GM12878 (cell line): ENCODE measurements around the gene ENPP1. TPM values are rescaled to one million over a fixed set of nuclear protein-coding genes. Genes with fewer than 3 reads are reported as not detected.

Source experiments
- ATAC-seq: fragments of 200-7000 bp; cut with Tn5 transposase; 3 replicates; pipeline ENCODE4 v1.9.1; 2020; ENCODE audit warnings: mild to moderate bottlenecking, moderate library complexity
- BruUV-seq: library from RNA; stranded (reverse); fragments of 400-500 nt; replicated peaks from 2 replicates; lab custom pipeline; 2021; lab: Mats Ljungman, UMichigan
- CTCF ChIA-PET: fragments of 300-600 bp; sonication (Branson Sonifier 250); formaldehyde crosslinking; extraction: SDS; loops from one replicate; lab custom pipeline; 2021; ENCODE audit warnings: inconsistent platforms; lab: Yijun Ruan, JAX
- POLR2A ChIA-PET: fragments of 350-600 bp; formaldehyde crosslinking; extraction: SDS; loops from one replicate; lab custom pipeline; 2021; ENCODE audit warnings: inconsistent platforms; lab: Charles Lee
- RAD21 ChIA-PET: fragments of 300-600 bp; sonication (Branson Sonifier 250); formaldehyde crosslinking; loops from one replicate; lab custom pipeline; 2023; ENCODE audit warnings: antibody characterized with exemption; ENCODE audit not compliant: unreplicated experiment; lab: Charles Lee
- SMC1A ChIA-PET: fragments of 300-600 bp; sonication (Branson Sonifier 250); formaldehyde crosslinking; loops from one replicate; lab custom pipeline; 2023; ENCODE audit not compliant: unreplicated experiment, uncharacterized antibody; lab: Charles Lee
- DNase-seq: peaks from one replicate; pipeline ENCODE4 v3.0.0-alpha.2; 2011; ENCODE audit warnings: low read depth, low spot score
- FAIRE-seq: peaks from 3 replicates; lab custom pipeline; 2011; peaks lifted over from hg19 to GRCh38; lab: Jason Lieb, UNC
- H2AFZ ChIP-seq: 2 replicates; pipeline ENCODE4 v1.6.0; 2011; ENCODE audit warnings: low read depth, low read length, control low read depth; ENCODE audit not compliant: control insufficient read depth
- H3K27ac ChIP-seq: 2 replicates; pipeline ENCODE4 v1.5.1; 2011; ENCODE audit warnings: control low read depth; ENCODE audit not compliant: control insufficient read depth, insufficient read depth
- H3K27me3 ChIP-seq, 2 experiments: replicated peaks in 1 of 2; 2 replicates each; pipeline versions ENCODE4 v1.6.0 to v1.6.1; 2011; ENCODE audit warnings: low read length in 1 of 2; ENCODE audit not compliant: control insufficient read depth in 2 of 2, insufficient read depth in 2 of 2
- H3K36me3 ChIP-seq, 2 experiments: 2 replicates each; pipeline ENCODE4 v1.5.1; 2011; ENCODE audit warnings: low read length in 1 of 2; ENCODE audit not compliant: control insufficient read depth in 2 of 2, insufficient read depth in 2 of 2
- H3K4me1 ChIP-seq: 2 replicates; pipeline ENCODE4 v1.6.1; 2011; ENCODE audit warnings: mild to moderate bottlenecking, low read length, moderate library complexity, mixed read lengths; ENCODE audit not compliant: control insufficient read depth, insufficient read depth
- H3K4me2 ChIP-seq: 2 replicates; pipeline ENCODE4 v1.6.0; 2011; ENCODE audit warnings: control low read depth; ENCODE audit not compliant: control insufficient read depth, insufficient read depth
- H3K4me3 ChIP-seq: fragments of 200-600 bp; sonication (generic); 2 replicates; pipeline ENCODE4 v1.5.1; 2016
- H3K79me2 ChIP-seq: 2 replicates; pipeline ENCODE4 v1.6.0; 2011; ENCODE audit warnings: low read length; ENCODE audit not compliant: control insufficient read depth, insufficient read depth
- H3K9ac ChIP-seq: 2 replicates; pipeline ENCODE4 v1.8.0; 2011; ENCODE audit warnings: low read length, control low read depth, mixed read lengths; ENCODE audit not compliant: control insufficient read depth, insufficient read depth
- H3K9me3 ChIP-seq: replicated peaks from 3 replicates; pipeline ENCODE4 v1.5.1; 2011; ENCODE audit warnings: mild to moderate bottlenecking, low read length; ENCODE audit not compliant: control insufficient read depth, insufficient read depth
- H4K20me1 ChIP-seq: 2 replicates; pipeline ENCODE4 v1.6.0; 2011; ENCODE audit not compliant: control insufficient read depth, insufficient read depth
- BHLHE40 ChIP-seq, 2 experiments: fragments of 450-650 bp in 1 of 2; IDR thresholded peaks; 2 replicates each; pipeline ENCODE4 v1.6.1; 2011 to 2017; ENCODE audit warnings: low read depth in 2 of 2, borderline replicate concordance in 1 of 2, improper control_type of control experiment in 1 of 2, low read length in 1 of 2, mild to moderate bottlenecking in 1 of 2
- CREB1 ChIP-seq: IDR thresholded peaks from 2 replicates; pipeline ENCODE4 v1.6.1; 2012; ENCODE audit warnings: low read depth, mild to moderate bottlenecking, inconsistent platforms
- ESRRA ChIP-seq: IDR thresholded peaks from 2 replicates; pipeline ENCODE4 v1.6.1; 2012; ENCODE audit warnings: mild to moderate bottlenecking, low read length, improper control_type of control experiment
- IRF4 ChIP-seq: IDR thresholded peaks from 2 replicates; pipeline ENCODE4 v1.6.1; 2011; ENCODE audit warnings: low read depth, low read length
- JUNB ChIP-seq: IDR thresholded peaks from 2 replicates; pipeline ENCODE4 v1.6.1; 2016; ENCODE audit warnings: antibody characterized with exemption, mild to moderate bottlenecking
- MEF2B ChIP-seq: fragments of 450-650 bp; IDR thresholded peaks from 2 replicates; pipeline ENCODE4 v1.6.1; 2018; ENCODE audit warnings: mild to moderate bottlenecking, moderate library complexity; ENCODE audit not compliant: partially characterized antibody, poor library complexity, severe bottlenecking
- NFYB ChIP-seq: IDR thresholded peaks from 2 replicates; pipeline ENCODE4 v1.6.1; 2011; ENCODE audit warnings: low read depth, mild to moderate bottlenecking, low read length, improper control_type of control experiment, moderate library complexity; ENCODE audit not compliant: insufficient read depth
- NKRF ChIP-seq: fragments of 450-650 bp; conservative IDR thresholded peaks from 2 replicates; pipeline ENCODE4 v1.6.1; 2017; ENCODE audit warnings: mild to moderate bottlenecking, moderate library complexity
- NR2C2 ChIP-seq: IDR thresholded peaks from 2 replicates; pipeline ENCODE4 v1.6.1; 2011; ENCODE audit warnings: borderline replicate concordance, low read depth; ENCODE audit not compliant: control insufficient read depth, insufficient read length
- PAX8 ChIP-seq: fragments of 450-650 bp; IDR thresholded peaks from 2 replicates; pipeline ENCODE4 v1.6.1; 2017; ENCODE audit warnings: mild to moderate bottlenecking, moderate library complexity
- RBBP5 ChIP-seq: fragments of 200-600 bp; sonication (generic); conservative IDR thresholded peaks from 2 replicates; pipeline ENCODE4 v1.6.1; 2016
- RELB ChIP-seq: fragments of 450-650 bp; IDR thresholded peaks from 2 replicates; pipeline ENCODE4 v1.6.1; 2017; ENCODE audit warnings: low read depth, mild to moderate bottlenecking, moderate library complexity
- SMAD5 ChIP-seq: IDR thresholded peaks from 2 replicates; pipeline ENCODE4 v1.6.1; 2016; ENCODE audit warnings: antibody characterized with exemption, low read depth
- SPI1 ChIP-seq: IDR thresholded peaks from 2 replicates; pipeline ENCODE4 v1.6.1; 2011; ENCODE audit warnings: low read depth, mild to moderate bottlenecking, low read length, moderate library complexity, borderline replicate concordance; ENCODE audit not compliant: insufficient read depth
- SRF ChIP-seq, 2 experiments: IDR thresholded peaks; 2 replicates each; pipeline ENCODE4 v1.6.1; 2011; ENCODE audit warnings: low read depth in 2 of 2, low read length in 2 of 2, mild to moderate bottlenecking in 1 of 2, moderate library complexity in 1 of 2
- SUPT20H ChIP-seq: IDR thresholded peaks from 2 replicates; pipeline ENCODE4 v1.6.1; 2011; ENCODE audit warnings: low read depth, mild to moderate bottlenecking, low read length, moderate library complexity, borderline replicate concordance; ENCODE audit not compliant: control insufficient read depth
- YBX1 ChIP-seq: fragments of 450-650 bp; IDR thresholded peaks from 2 replicates; pipeline ENCODE4 v1.6.1; 2016; ENCODE audit warnings: antibody characterized with exemption
- ZNF384 ChIP-seq: IDR thresholded peaks from 2 replicates; pipeline ENCODE4 v1.6.1; 2012; ENCODE audit warnings: low read depth, mild to moderate bottlenecking, low read length, improper control_type of control experiment, borderline replicate concordance
- WGBS: methylation state at CpG from one replicate; pipeline ENCODE4 v1.1.6; 2016; ENCODE audit warnings: low lambda C conversion rate; ENCODE audit not compliant: insufficient replicate concordance, insufficient coverage; ENCODE audit errors: missing lambda C conversion rate; 5-methylcytosine and 5-hydroxymethylcytosine counted together
- in situ Hi-C: fragments of 300-500 bp; cut with MboI; formaldehyde crosslinking; loops from 9 replicates; pipeline ENCODE4 v1.14.3; 2018; ENCODE audit warnings: mixed read lengths
- intact Hi-C: fragments of 100-400 bp; cut with micrococcal nuclease; formaldehyde crosslinking; loops from one replicate; pipeline ENCODE4 v1.14.2; 2022; ENCODE audit not compliant: unreplicated experiment
- polyA plus RNA-seq, 11 experiments: library from polyadenylated mRNA; depleted of rRNA in 4 of 11; unstranded in 6 of 11; stranded (reverse) in 5 of 11; fragments of >200 nt; fragmentation: Nextera tagmentation in 4 of 11; fragmentation: Illumina TruSeq in 1 of 11; extraction: Ambion mirVana in 4 of 11; extraction: Trizol in 1 of 11; gene quantifications; 1 replicate in 1 of 11; 2 replicates in 10 of 11; pipeline versions ENCODE4 v1.2.1 to v1.2.3, GENCODE V29; 2011 to 2016; ENCODE audit warnings: inconsistent platforms in 2 of 11, missing spikeins in 2 of 11, low read depth in 1 of 11
- total RNA-seq, 4 experiments: library from RNA; depleted of rRNA in 3 of 4; stranded (reverse); fragments of >200 nt in 3 of 4; fragmentation: Illumina TruSeq in 1 of 4; extraction: Trizol in 1 of 4; gene quantifications; 2 replicates each; pipeline versions ENCODE4 v1.2.1 to v1.2.3, GENCODE V29; 2013 to 2021

ENPP1 gene
- total and polyA plus RNA-seq, 10 of the 15 experiments (the other 5 are each of a cell fraction or from before 2014, with no cell fraction given), result 0.03 to 0.05 TPM; not detected in 8

GRCh38 chr6:131811500-131811899, 3.7 kb downstream of the ENPP1 start:
- FAIRE-seq (no peak), DNase-seq (no peak), ATAC-seq (no peak)
- BruUV-seq, result no TSS peak
- RAD21 ChIA-PET, result no interaction called here
- no peaks in the 10 kb centered on the region for H3K9me3 ChIP-seq
- H3K79me2 ChIP-seq, result no peaks in the 10 kb centered on the region
- H3K4me1 ChIP-seq, result no peaks in the 10 kb centered on the region
- SMC1A ChIA-PET, result no interaction called here
- in situ Hi-C loops (no loop called here), intact Hi-C loops (no loop called here)
- 0% methylated on average over 3 of the region's 3 CpGs for WGBS
- no peaks in the 10 kb centered on the region for H4K20me1 ChIP-seq
- no peak overlapping the region for H3K9ac ChIP-seq
- peaks cover 1 to 8% of the 10 kb centered on the region in 2 experiments; a peak in 2 of 4 replicates for H3K27me3 ChIP-seq
- POLR2A ChIA-PET, result no interaction called here
- H3K4me3 ChIP-seq, result no peak overlapping the region
- no peaks in the 10 kb centered on the region for H3K36me3 ChIP-seq
- CTCF ChIA-PET, result no interaction called here
- no peak for TF ChIP-seq SPI1
- TF ChIP-seq CREB1, result no peak
- no peak for TF ChIP-seq RBBP5
- no peak for TF ChIP-seq SUPT20H
- no peak for TF ChIP-seq NR2C2
- no peak for TF ChIP-seq ESRRA
- no peak for TF ChIP-seq NKRF
- no peak for TF ChIP-seq ZNF384
- TF ChIP-seq IRF4, result no peak
- TF ChIP-seq SRF (IDR thresholded peaks at IDR 0.05; ENCODE audit: low read depth in 2 of 2, low read length in 2 of 2), result no peak
- TF ChIP-seq NFYB, result no peak
- TF ChIP-seq BHLHE40 (IDR thresholded peaks at IDR 0.05; ENCODE audit: borderline replicate concordance in 1 of 2, low read depth in 2 of 2, low read length in 1 of 2), result no peak
- no peak for TF ChIP-seq SMAD5
- TF ChIP-seq MEF2B, result no peak
- no peak for TF ChIP-seq YBX1
- no peak for TF ChIP-seq RELB
- TF ChIP-seq JUNB, result no peak
- TF ChIP-seq PAX8, result no peak
- no peak overlapping the region for H3K27ac ChIP-seq
- no peak overlapping the region for H3K4me2 ChIP-seq
- H2AFZ ChIP-seq, result no peak overlapping the region
